ENCODE results near the gene TET2. TPM values are rescaled to one million over a fixed set of nuclear protein-coding genes. Genes with fewer than 3 reads are reported as not detected.

TET2 gene
- total and polyA plus RNA-seq, 5 donors from 2014 or later = 9.9 to 53.2 (median 19.7) TPM

GRCh38 chr4:105196523-105197145, 50.0 kb downstream of the TET2 start:
- Mint-ChIP-seq H3K36me3 (peaks cover 29% of the 10 kb centered on the region), H3K4me3 (no peak overlapping the region), H3K27ac (no peak overlapping the region), H3K9me3 (no peaks in the 10 kb centered on the region), H3K4me1 (peaks cover 45 to 59% (median 46%) of the 10 kb centered on the region in 4 donors), H3K27me3 (no peaks in the 10 kb centered on the region)
- Histone ChIP-seq H3K4me1 (ENCODE audit: control insufficient read depth, insufficient read depth, low read length, poor library complexity, severe bottlenecking) (peaks cover 5% of the 10 kb centered on the region), H3K4me3 (ENCODE audit: low read depth, low read length) (no peak overlapping the region), H3K9me3 (ENCODE audit: control insufficient read depth in 2 of 2, low read length in 2 of 2) (no peaks in the 10 kb centered on the region), H3K27me3 (ENCODE audit: control insufficient read depth, insufficient read depth, low read length) (no peaks in the 10 kb centered on the region), H3K36me3 (ENCODE audit: control insufficient read depth, insufficient read depth, low read length) (no peaks in the 10 kb centered on the region), H3K27ac (ENCODE audit: insufficient read depth, low read length, poor library complexity, severe bottlenecking) (no peak overlapping the region)
- no peak for DNase-seq
- no peak for ATAC-seq (ENCODE audit: low read depth in 2 of 2)

- H3K36me3 Mint-ChIP-seq = peaks cover 32% of the 10 kb centered on the region
- DNase-seq (no peak), ATAC-seq (ENCODE audit: low read depth in 2 of 2) (no peak)
- Histone ChIP-seq H3K27ac (ENCODE audit: insufficient read depth, low read length, poor library complexity, severe bottlenecking) (no peak overlapping the region), H3K27me3 (ENCODE audit: control insufficient read depth, insufficient read depth, low read length) (no peaks in the 10 kb centered on the region), H3K36me3 (ENCODE audit: control insufficient read depth, insufficient read depth, low read length) (no peaks in the 10 kb centered on the region), H3K4me1 (ENCODE audit: control insufficient read depth, insufficient read depth, low read length, poor library complexity, severe bottlenecking) (peaks cover 3% of the 10 kb centered on the region), H3K4me3 (ENCODE audit: low read depth, low read length) (no peak overlapping the region), H3K9me3 (ENCODE audit: control insufficient read depth in 2 of 2, low read length in 2 of 2) (no peaks in the 10 kb centered on the region)
- no peak overlapping the region for H3K4me3 Mint-ChIP-seq
- peaks cover 40 to 53% (median 42%) of the 10 kb centered on the region in 4 donors for H3K4me1 Mint-ChIP-seq
- no peak overlapping the region for H3K27ac Mint-ChIP-seq
- no peaks in the 10 kb centered on the region for H3K27me3 Mint-ChIP-seq
- H3K9me3 Mint-ChIP-seq = no peaks in the 10 kb centered on the region
Measured at GRCh38 chr4:105197777-105198176, 51.1 kb downstream of the TET2 start.

GRCh38 chr4:105198541-105198940, 51.9 kb downstream of the TET2 start:
- Histone ChIP-seq H3K4me3 (ENCODE audit: low read depth, low read length) (no peak overlapping the region), H3K36me3 (ENCODE audit: control insufficient read depth, insufficient read depth, low read length) (no peaks in the 10 kb centered on the region), H3K27ac (ENCODE audit: insufficient read depth, low read length, poor library complexity, severe bottlenecking) (no peak overlapping the region), H3K27me3 (ENCODE audit: control insufficient read depth, insufficient read depth, low read length) (no peaks in the 10 kb centered on the region), H3K9me3 (ENCODE audit: control insufficient read depth in 2 of 2, low read length in 2 of 2) (no peaks in the 10 kb centered on the region), H3K4me1 (ENCODE audit: control insufficient read depth, insufficient read depth, low read length, poor library complexity, severe bottlenecking) (peaks cover 4% of the 10 kb centered on the region)
- Mint-ChIP-seq H3K27ac (peak overlapping the region in 1 of 3 donors; percentile 17), H3K4me3 (no peak overlapping the region), H3K27me3 (no peaks in the 10 kb centered on the region), H3K36me3 (peaks cover 37% of the 10 kb centered on the region), H3K9me3 (no peaks in the 10 kb centered on the region), H3K4me1 (peaks cover 38 to 54% (median 39%) of the 10 kb centered on the region in 4 donors)
- no peak for DNase-seq
- ATAC-seq (ENCODE audit: low read depth in 2 of 2) = no peak

- H3K27me3 Mint-ChIP-seq = no peaks in the 10 kb centered on the region
- H3K36me3 ChIP-seq (ENCODE audit: control insufficient read depth, insufficient read depth, low read length) = peaks cover 7% of the 10 kb centered on the region
- H3K27me3 ChIP-seq (ENCODE audit: control insufficient read depth, insufficient read depth, low read length) = no peaks in the 10 kb centered on the region
- H3K4me3 Mint-ChIP-seq = no peak overlapping the region
- ATAC-seq (ENCODE audit: low read depth in 2 of 2) (no peak), DNase-seq (no peak)
- no peaks in the 10 kb centered on the region for H3K9me3 ChIP-seq (ENCODE audit: control insufficient read depth in 2 of 2, low read length in 2 of 2)
- no peak overlapping the region for H3K4me3 ChIP-seq (ENCODE audit: low read depth, low read length)
- H3K27ac Mint-ChIP-seq = no peak overlapping the region
- H3K36me3 Mint-ChIP-seq = peaks cover 30% of the 10 kb centered on the region
- H3K4me1 ChIP-seq (ENCODE audit: control insufficient read depth, insufficient read depth, low read length, poor library complexity, severe bottlenecking) = peaks cover 4% of the 10 kb centered on the region
- H3K9me3 Mint-ChIP-seq = no peaks in the 10 kb centered on the region
- H3K4me1 Mint-ChIP-seq = peaks cover 11 to 35% (median 17%) of the 10 kb centered on the region in 4 donors
- no peak overlapping the region for H3K27ac ChIP-seq (ENCODE audit: insufficient read depth, low read length, poor library complexity, severe bottlenecking)
Measured at GRCh38 chr4:105206214-105206613, 59.5 kb downstream of the TET2 start.

- DNase-seq = no peak
- no peaks in the 10 kb centered on the region for H3K9me3 ChIP-seq (ENCODE audit: control insufficient read depth in 2 of 2, low read length in 2 of 2)
- peaks cover 4% of the 10 kb centered on the region for H3K4me1 ChIP-seq (ENCODE audit: control insufficient read depth, insufficient read depth, low read length, poor library complexity, severe bottlenecking)
- Mint-ChIP-seq H3K4me1 (peaks cover 8 to 33% (median 18%) of the 10 kb centered on the region in 4 donors), H3K27ac (no peak overlapping the region), H3K4me3 (no peak overlapping the region), H3K36me3 (peaks cover 30% of the 10 kb centered on the region), H3K27me3 (no peaks in the 10 kb centered on the region), H3K9me3 (no peaks in the 10 kb centered on the region)
- peaks cover 7% of the 10 kb centered on the region for H3K36me3 ChIP-seq (ENCODE audit: control insufficient read depth, insufficient read depth, low read length)
- H3K27ac ChIP-seq (ENCODE audit: insufficient read depth, low read length, poor library complexity, severe bottlenecking) = no peak overlapping the region
- H3K27me3 ChIP-seq (ENCODE audit: control insufficient read depth, insufficient read depth, low read length) = no peaks in the 10 kb centered on the region
- no peak overlapping the region for H3K4me3 ChIP-seq (ENCODE audit: low read depth, low read length)
- no peak for ATAC-seq (ENCODE audit: low read depth in 2 of 2)
Measured at GRCh38 chr4:105207386-105207785, 60.7 kb downstream of the TET2 start.

- no peak for DNase-seq
- Histone ChIP-seq H3K9me3 (ENCODE audit: control insufficient read depth in 2 of 2, low read length in 2 of 2) (no peaks in the 10 kb centered on the region), H3K27ac (ENCODE audit: insufficient read depth, low read length, poor library complexity, severe bottlenecking) (no peak overlapping the region), H3K36me3 (ENCODE audit: control insufficient read depth, insufficient read depth, low read length) (peaks cover 7% of the 10 kb centered on the region), H3K4me1 (ENCODE audit: control insufficient read depth, insufficient read depth, low read length, poor library complexity, severe bottlenecking) (no peaks in the 10 kb centered on the region), H3K27me3 (ENCODE audit: control insufficient read depth, insufficient read depth, low read length) (no peaks in the 10 kb centered on the region), H3K4me3 (ENCODE audit: low read depth, low read length) (no peak overlapping the region)
- Mint-ChIP-seq H3K4me1 (peaks cover 0 to 32% (median 16%) of the 10 kb centered on the region in 4 donors), H3K27me3 (no peaks in the 10 kb centered on the region), H3K4me3 (no peak overlapping the region), H3K36me3 (peaks cover 24% of the 10 kb centered on the region), H3K9me3 (no peaks in the 10 kb centered on the region), H3K27ac (peak overlapping the region in 1 of 3 donors; percentile 18)
- ATAC-seq (ENCODE audit: low read depth in 2 of 2) = no peak
Measured at GRCh38 chr4:105208561-105208960, 61.9 kb downstream of the TET2 start.

- Mint-ChIP-seq H3K27ac (peak overlapping the region in 1 of 3 donors; percentile 22), H3K36me3 (peaks cover 26% of the 10 kb centered on the region)
- no peak for ATAC-seq (ENCODE audit: low read depth in 2 of 2)
Measured at GRCh38 chr4:105210916-105211315, 64.2 kb downstream of the TET2 start.

More at GRCh38 chr4:105210916-105211315, 64.2 kb downstream of the TET2 start:
- Histone ChIP-seq H3K4me1 (ENCODE audit: control insufficient read depth, insufficient read depth, low read length, poor library complexity, severe bottlenecking) (peaks cover 4% of the 10 kb centered on the region), H3K4me3 (ENCODE audit: low read depth, low read length) (no peak overlapping the region), H3K36me3 (ENCODE audit: control insufficient read depth, insufficient read depth, low read length) (peaks cover 7% of the 10 kb centered on the region), H3K27ac (ENCODE audit: insufficient read depth, low read length, poor library complexity, severe bottlenecking) (no peak overlapping the region), H3K27me3 (ENCODE audit: control insufficient read depth, insufficient read depth, low read length) (no peaks in the 10 kb centered on the region), H3K9me3 (ENCODE audit: control insufficient read depth in 2 of 2, low read length in 2 of 2) (no peaks in the 10 kb centered on the region)
- no peaks in the 10 kb centered on the region for H3K27me3 Mint-ChIP-seq
- H3K4me3 Mint-ChIP-seq = no peak overlapping the region
- no peaks in the 10 kb centered on the region for H3K9me3 Mint-ChIP-seq
- peaks cover 12 to 30% (median 28%) of the 10 kb centered on the region in 4 donors for H3K4me1 Mint-ChIP-seq
- DNase-seq = no peak
